GM23338 (cell line): ENCODE results near the gene RNF115. TPM values are rescaled to one million over a fixed set of nuclear protein-coding genes. Genes with fewer than 3 reads are reported as not detected.
"Not testable (repeated sequence)": the region's sequence is repeated elsewhere in the genome, so short reads cannot be mapped to it uniquely, and the experiment has no call there.

Experiments
- ATAC-seq: fragments of 200-7000 bp; cut with Tn5 transposase; 3 replicates; pipeline ENCODE4 v1.9.1; 2020
- DNase-seq: peaks from one replicate; pipeline ENCODE4 v3.0.0-alpha.2; 2015; ENCODE audit warnings: low spot score
- H2AFZ ChIP-seq: fragments of 200-600 bp; sonication (generic); 2 replicates; pipeline ENCODE4 v1.8.0; 2016; ENCODE audit warnings: antibody characterized with exemption, mild to moderate bottlenecking, moderate library complexity
- H3F3A ChIP-seq: fragments of 200-600 bp; sonication (generic); replicated peaks from 2 replicates; pipeline ENCODE4 v1.8.0; 2017; ENCODE audit warnings: antibody characterized with exemption, mixed run types, low read depth
- H3K27ac ChIP-seq: fragments of 200-600 bp; sonication (generic); 2 replicates; pipeline ENCODE4 v1.6.1; 2016; ENCODE audit warnings: low read depth
- H3K27me3 ChIP-seq: fragments of 200-600 bp; sonication (generic); 2 replicates; pipeline ENCODE4 v1.8.0; 2016; ENCODE audit warnings: mild to moderate bottlenecking, mixed run types, moderate library complexity; ENCODE audit not compliant: insufficient read depth
- H3K36me3 ChIP-seq: fragments of 200-600 bp; sonication (generic); 2 replicates; pipeline ENCODE4 v1.8.0; 2016; ENCODE audit warnings: mild to moderate bottlenecking; ENCODE audit not compliant: insufficient read depth
- H3K4me1 ChIP-seq: fragments of 200-600 bp; sonication (generic); 2 replicates; pipeline ENCODE4 v1.8.0; 2016; ENCODE audit warnings: mild to moderate bottlenecking, moderate library complexity; ENCODE audit not compliant: insufficient read depth
- H3K4me2 ChIP-seq: fragments of 200-600 bp; sonication (generic); 2 replicates; pipeline ENCODE4 v1.7.1; 2017; ENCODE audit warnings: mixed run types
- H3K4me3 ChIP-seq: fragments of 200-600 bp; sonication (generic); 2 replicates; pipeline ENCODE4 v1.6.1; 2016; ENCODE audit warnings: mixed run types
- H3K79me2 ChIP-seq: fragments of 200-600 bp; sonication (generic); replicated peaks from 2 replicates; pipeline ENCODE4 v1.8.0; 2017; ENCODE audit warnings: mild to moderate bottlenecking; ENCODE audit not compliant: insufficient read depth
- H3K9me2 ChIP-seq: fragments of 200-600 bp; sonication (generic); 2 replicates; pipeline ENCODE4 v1.8.0; 2017; ENCODE audit not compliant: insufficient read depth
- H4K20me1 ChIP-seq: fragments of 200-600 bp; sonication (generic); replicated peaks from 2 replicates; pipeline ENCODE4 v1.8.0; 2017; ENCODE audit warnings: mild to moderate bottlenecking; ENCODE audit not compliant: insufficient read depth
- H3K27ac Mint-ChIP-seq: 2 replicates; pipeline ENCODE4 v1.8.0; 2020; ENCODE audit warnings: inconsistent platforms, mild to moderate bottlenecking, moderate library complexity, mixed read lengths
- H3K27me3 Mint-ChIP-seq: 3 replicates; pipeline ENCODE4 v1.8.0; 2022; ENCODE audit warnings: low read depth, mild to moderate bottlenecking, moderate library complexity, mixed read lengths, inconsistent platforms; ENCODE audit not compliant: insufficient read depth, poor library complexity
- H3K36me3 Mint-ChIP-seq: 3 replicates; pipeline ENCODE4 v1.8.0; 2021; ENCODE audit warnings: low read depth, mild to moderate bottlenecking, inconsistent platforms, moderate library complexity, mixed read lengths
- H3K4me1 Mint-ChIP-seq: 3 replicates; pipeline ENCODE4 v1.8.0; 2020; ENCODE audit warnings: mild to moderate bottlenecking, inconsistent platforms, mixed read lengths
- H3K4me3 Mint-ChIP-seq: 3 replicates; pipeline ENCODE4 v1.8.0; 2021; ENCODE audit warnings: moderate library complexity, mild to moderate bottlenecking, inconsistent platforms, mixed read lengths
- H3K9me3 Mint-ChIP-seq: 3 replicates; pipeline ENCODE4 v1.8.0; 2020; ENCODE audit warnings: moderate library complexity, mild to moderate bottlenecking, inconsistent platforms, mixed read lengths
- EZH2 ChIP-seq: fragments of 200-600 bp; sonication (generic); IDR thresholded peaks from one replicate; pipeline ENCODE4 v1.8.0; 2017; ENCODE audit warnings: antibody characterized with exemption, mild to moderate bottlenecking, low read depth; ENCODE audit not compliant: unreplicated experiment
- NANOG ChIP-seq: IDR thresholded peaks from 2 replicates; pipeline ENCODE4 v1.6.1; 2016; ENCODE audit warnings: antibody characterized with exemption, borderline replicate concordance
- POLR2AphosphoS5 ChIP-seq: IDR thresholded peaks from 2 replicates; pipeline ENCODE4 v1.6.1; 2016; ENCODE audit warnings: antibody characterized with exemption, low read depth
- REST ChIP-seq: IDR thresholded peaks from one replicate; pipeline ENCODE4 v1.6.1; 2018; ENCODE audit warnings: antibody characterized with exemption; ENCODE audit not compliant: unreplicated experiment
- ZNF114 ChIP-seq: fragments of 250-450 bp; sonication (Bioruptor Pico); IDR thresholded peaks from 2 replicates; pipeline ENCODE4 v1.5.0; 2020; ENCODE audit warnings: mild to moderate bottlenecking, moderate library complexity
- ZNF331 ChIP-seq: fragments of 250-450 bp; sonication (Bioruptor Pico); IDR thresholded peaks from 2 replicates; pipeline ENCODE4 v1.5.0; 2020; ENCODE audit warnings: low read depth, mild to moderate bottlenecking, moderate library complexity
- polyA plus RNA-seq: library from polyadenylated mRNA; unstranded; fragments of >200 nt; fragmentation: Nextera tagmentation; extraction: Ambion mirVana; gene quantifications from 2 replicates; pipeline ENCODE4 v1.2.1, GENCODE V29; 2016
- total RNA-seq: library from RNA; depleted of rRNA; stranded (reverse); fragments of >200 nt; shearing (Covaris generic); gene quantifications from 2 replicates; pipeline ENCODE4 v1.2.3, GENCODE V29; 2014

Gene RNF115
- total and polyA plus RNA-seq, 2 experiments from 2014 or later, result 10.6 to 10.9 TPM

- Histone ChIP-seq H3K4me2 (no peak overlapping the region), H3K36me3 (peaks cover 46% of the 10 kb centered on the region), H3K4me3 (no peak overlapping the region), H2AFZ (no peak overlapping the region), H3K9me2 (no peaks in the 10 kb centered on the region), H3K27ac (no peak overlapping the region), H3F3A (0 out of 2 replicates have a peak, but pooled peaks cover 6% of the 10 kb centered on the region), H3K27me3 (no peaks in the 10 kb centered on the region), H4K20me1 (no peaks in the 10 kb centered on the region), H3K4me1 (peaks cover 8% of the 10 kb centered on the region), H3K79me2 (peaks cover 23% of the 10 kb centered on the region)
- H3K4me3 Mint-ChIP-seq, result peak overlapping the region; percentile 62; the same call in 1 of the 3 replicates
- H3K27me3 Mint-ChIP-seq, result peaks cover 5% of the 10 kb centered on the region
- DNase-seq, result no peak
- H3K36me3 Mint-ChIP-seq, result peaks cover 55% of the 10 kb centered on the region
- H3K27ac Mint-ChIP-seq, result no peak overlapping the region
- peaks cover 2% of the 10 kb centered on the region; the same call in 2 of the 3 replicates for H3K4me1 Mint-ChIP-seq
- ATAC-seq, result no peak
- no peak for TF ChIP-seq REST
- no peak for TF ChIP-seq POLR2AphosphoS5
- no peaks in the 10 kb centered on the region for H3K9me3 Mint-ChIP-seq
Measured at GRCh38 chr1:145826030-145826429, 2.1 kb upstream of the RNF115 start.

- H3K9me3 Mint-ChIP-seq, result no peaks in the 10 kb centered on the region
- H3K27ac ChIP-seq, result peak overlapping the region; percentile 90
- ATAC-seq (no peak), DNase-seq (no peak)
- H3K27me3 Mint-ChIP-seq, result peaks cover 5% of the 10 kb centered on the region
- H3K79me2 ChIP-seq, result peaks cover 29% of the 10 kb centered on the region
- H2AFZ ChIP-seq, result peak overlapping the region; percentile 92
- no peaks in the 10 kb centered on the region for H3K27me3 ChIP-seq
- H3K4me3 ChIP-seq, result peak overlapping the region; percentile 85
- TF ChIP-seq REST (no peak), EZH2 (no peak), NANOG (no peak), ZNF331 (CRISPR knock-in tag) (no peak), ZNF114 (CRISPR knock-in tag) (no peak)
- peaks cover 41% of the 10 kb centered on the region for H3K36me3 Mint-ChIP-seq
- H3F3A ChIP-seq, result 0 out of 2 replicates have a peak, but pooled peaks cover 6% of the 10 kb centered on the region
- H3K36me3 ChIP-seq, result peaks cover 32% of the 10 kb centered on the region
- H3K9me2 ChIP-seq, result no peaks in the 10 kb centered on the region
- peaks cover 8% of the 10 kb centered on the region for H3K4me1 ChIP-seq
- H3K27ac Mint-ChIP-seq, result peak overlapping the region; percentile 99
- no peaks in the 10 kb centered on the region for H4K20me1 ChIP-seq
- peak overlapping the region; percentile 91 for H3K4me2 ChIP-seq
- H3K4me1 Mint-ChIP-seq, result peaks cover 2% of the 10 kb centered on the region; the same call in 2 of the 3 replicates
- peak overlapping the region; percentile 99 for H3K4me3 Mint-ChIP-seq
Measured at GRCh38 chr1:145824499-145824842, 576 bp upstream of the RNF115 start.

- H3K4me2 ChIP-seq, H3F3A ChIP-seq, H3K9me3 Mint-ChIP-seq, H3K27ac ChIP-seq, H3K9me2 ChIP-seq, H2AFZ ChIP-seq, H3K4me1 ChIP-seq, H3K27me3 ChIP-seq, ATAC-seq, H4K20me1 ChIP-seq, H3K27me3 Mint-ChIP-seq, H3K4me1 Mint-ChIP-seq, H3K4me3 Mint-ChIP-seq, DNase-seq, H3K4me3 ChIP-seq, H3K27ac Mint-ChIP-seq: not testable (repeated sequence)
- peaks cover 16% of the 10 kb centered on the region; the same call in 1 of the 2 replicates for H3K36me3 ChIP-seq
- H3K79me2 ChIP-seq, result peaks cover 29% of the 10 kb centered on the region
- peaks cover 28% of the 10 kb centered on the region for H3K36me3 Mint-ChIP-seq
Measured at GRCh38 chr1:145822779-145823331, 1.0 kb downstream of the RNF115 start.

GRCh38 chr1:145818095-145818494 lies 5.8 kb downstream of the RNF115 start:
- not testable (repeated sequence) for H3K36me3 Mint-ChIP-seq, H3K4me3 ChIP-seq, H3K27me3 ChIP-seq, H3K4me1 ChIP-seq, H3K27ac ChIP-seq, H3K9me3 Mint-ChIP-seq, H3K27me3 Mint-ChIP-seq, H3K4me3 Mint-ChIP-seq, H2AFZ ChIP-seq, H3K27ac Mint-ChIP-seq, H3F3A ChIP-seq, DNase-seq, H4K20me1 ChIP-seq, H3K36me3 ChIP-seq, H3K9me2 ChIP-seq, H3K4me1 Mint-ChIP-seq, ATAC-seq, H3K4me2 ChIP-seq
- peaks cover 16% of the 10 kb centered on the region for H3K79me2 ChIP-seq
